ENCODE results near the gene SDF2L1.

SDF2L1 gene

DNA sequence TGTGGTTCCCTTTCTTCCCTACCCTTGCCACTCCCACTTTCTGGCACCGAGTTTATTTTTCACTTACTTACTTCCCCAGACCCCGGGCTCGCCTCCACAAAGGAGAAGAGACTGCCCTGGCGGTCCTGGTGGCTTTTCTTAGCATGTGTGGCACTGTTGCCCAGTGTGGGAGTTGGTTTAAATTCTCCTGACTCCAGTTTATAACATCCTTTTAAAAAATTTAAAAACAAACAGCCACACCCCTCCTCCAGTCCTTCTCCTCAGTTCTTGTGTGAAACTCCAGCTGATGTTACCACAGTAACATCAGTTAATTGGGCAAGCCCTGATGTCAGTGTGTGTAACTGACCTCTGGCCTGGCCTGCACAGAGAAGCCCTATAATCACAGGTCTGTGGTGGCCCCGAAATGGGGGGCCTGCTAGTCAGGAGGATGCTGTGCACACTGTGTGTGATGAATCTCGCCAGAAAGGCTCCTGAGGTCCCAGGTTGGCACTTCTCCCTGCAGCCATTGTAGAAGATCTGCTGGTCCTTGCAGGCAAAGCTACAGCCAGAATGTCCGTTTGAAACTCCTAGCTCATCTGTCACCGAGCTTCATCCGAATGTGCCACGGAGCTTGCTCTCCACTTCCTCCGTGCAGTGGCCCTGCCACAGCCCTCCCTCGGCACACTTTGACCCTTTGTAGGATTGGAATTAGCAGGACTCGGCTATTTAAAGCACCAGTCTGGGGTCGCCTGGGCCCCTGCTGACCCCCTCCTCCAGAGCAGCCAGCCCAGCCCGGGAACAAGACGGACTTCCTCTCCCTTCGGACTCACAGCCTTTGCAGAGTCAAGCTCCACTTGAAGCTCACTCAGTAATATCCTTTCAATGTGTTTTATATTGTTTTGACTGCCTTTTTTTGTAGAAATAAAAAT lies 19.8 kb upstream of the SDF2L1 start:
- DNase-seq (ENCODE audit: low read depth in 2 of 2) = no peak

DNA sequence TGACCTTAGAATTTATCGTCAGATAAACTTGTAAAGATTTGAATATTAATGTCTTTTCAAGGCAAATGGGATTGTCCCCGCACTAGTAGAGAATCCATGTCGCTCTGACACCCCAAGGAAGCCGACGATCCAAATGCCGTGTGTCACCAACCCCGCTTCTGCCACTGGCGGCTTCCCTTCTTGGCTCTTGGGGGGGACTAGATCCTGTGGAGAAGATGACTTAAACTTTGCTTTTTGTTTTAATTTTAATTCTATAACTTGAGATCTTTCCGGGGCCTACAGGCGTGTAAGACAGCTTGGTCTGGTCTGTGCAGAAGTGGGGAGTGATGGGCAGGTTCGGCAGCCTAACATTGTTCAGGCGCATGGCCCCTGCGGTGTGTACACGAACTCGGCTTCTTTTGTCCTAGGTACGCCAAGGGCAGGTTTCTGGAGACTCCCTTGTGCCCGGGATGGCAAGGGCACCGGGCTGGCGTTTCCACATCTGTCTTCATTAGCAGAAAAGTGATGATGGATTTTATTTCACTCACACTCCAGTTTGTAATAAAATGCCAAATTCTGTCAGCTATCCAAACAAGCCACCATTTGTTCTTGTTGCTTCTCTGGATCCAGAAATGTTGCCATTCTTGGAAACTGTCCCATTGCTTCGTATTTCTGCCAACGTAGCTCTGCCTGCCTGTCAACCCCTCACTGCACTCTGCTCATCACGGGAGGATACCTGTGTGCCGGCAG lies 19.0 kb upstream of the SDF2L1 start:
- no peak for DNase-seq (ENCODE audit: low read depth in 2 of 2)

DNA sequence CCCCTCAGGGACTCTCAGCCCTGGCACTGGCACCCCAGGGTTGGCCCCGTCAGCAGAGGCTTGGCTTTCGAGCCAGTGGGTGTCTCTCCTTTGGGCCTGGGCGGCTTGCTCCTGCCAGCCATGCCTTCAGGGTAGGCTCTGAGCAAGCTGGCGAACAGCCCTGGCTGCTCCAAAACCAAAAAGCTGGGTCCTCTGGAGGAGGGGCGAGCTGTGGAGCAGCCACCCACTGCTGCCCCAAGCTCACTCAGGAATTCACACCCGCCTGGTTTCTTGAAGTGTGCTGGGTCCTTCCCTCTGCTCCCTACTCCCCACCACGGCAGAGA lies 18.5 kb upstream of the SDF2L1 start:
- no peak for DNase-seq (ENCODE audit: low read depth in 2 of 2)

DNA sequence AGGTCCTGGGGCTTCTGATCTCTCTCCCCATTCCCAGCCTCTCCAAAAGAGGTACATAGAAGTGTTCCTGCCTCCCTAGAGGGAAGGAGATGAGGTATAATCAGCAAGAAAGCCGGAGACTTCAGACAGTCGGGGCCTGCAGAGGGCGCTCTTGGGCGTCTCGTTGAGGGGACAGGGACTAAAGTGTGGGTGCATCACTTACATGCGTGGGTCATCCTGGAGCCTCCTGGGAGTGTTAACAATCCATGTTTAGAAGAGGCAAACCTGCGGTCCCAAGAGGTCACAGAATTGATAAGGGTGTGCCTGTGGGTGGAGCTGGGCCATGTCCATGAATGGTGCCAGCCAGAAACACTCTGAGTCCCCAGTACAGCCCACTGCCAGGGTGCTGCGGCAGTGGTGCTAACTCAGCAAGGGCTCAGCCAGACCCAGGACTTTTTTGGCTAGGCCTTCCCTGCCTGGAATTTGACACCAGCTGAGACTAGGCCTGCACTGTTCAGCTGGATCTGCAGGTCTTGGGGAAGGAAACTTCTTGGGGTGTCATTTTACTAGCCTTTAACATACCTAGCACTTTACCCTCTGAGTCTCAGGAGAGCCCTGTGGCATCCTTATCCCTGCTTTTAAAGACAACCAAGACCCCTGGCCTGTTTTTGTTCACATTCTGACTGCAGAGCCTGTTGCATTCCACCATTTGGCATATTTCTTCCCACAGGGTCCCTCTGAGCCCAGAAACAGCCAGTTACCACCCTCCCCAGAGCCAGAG lies 17.8 kb upstream of the SDF2L1 start:
- peak in 1 of 2 experiments; percentile 41 for DNase-seq (ENCODE audit: low read depth in 2 of 2)

DNA sequence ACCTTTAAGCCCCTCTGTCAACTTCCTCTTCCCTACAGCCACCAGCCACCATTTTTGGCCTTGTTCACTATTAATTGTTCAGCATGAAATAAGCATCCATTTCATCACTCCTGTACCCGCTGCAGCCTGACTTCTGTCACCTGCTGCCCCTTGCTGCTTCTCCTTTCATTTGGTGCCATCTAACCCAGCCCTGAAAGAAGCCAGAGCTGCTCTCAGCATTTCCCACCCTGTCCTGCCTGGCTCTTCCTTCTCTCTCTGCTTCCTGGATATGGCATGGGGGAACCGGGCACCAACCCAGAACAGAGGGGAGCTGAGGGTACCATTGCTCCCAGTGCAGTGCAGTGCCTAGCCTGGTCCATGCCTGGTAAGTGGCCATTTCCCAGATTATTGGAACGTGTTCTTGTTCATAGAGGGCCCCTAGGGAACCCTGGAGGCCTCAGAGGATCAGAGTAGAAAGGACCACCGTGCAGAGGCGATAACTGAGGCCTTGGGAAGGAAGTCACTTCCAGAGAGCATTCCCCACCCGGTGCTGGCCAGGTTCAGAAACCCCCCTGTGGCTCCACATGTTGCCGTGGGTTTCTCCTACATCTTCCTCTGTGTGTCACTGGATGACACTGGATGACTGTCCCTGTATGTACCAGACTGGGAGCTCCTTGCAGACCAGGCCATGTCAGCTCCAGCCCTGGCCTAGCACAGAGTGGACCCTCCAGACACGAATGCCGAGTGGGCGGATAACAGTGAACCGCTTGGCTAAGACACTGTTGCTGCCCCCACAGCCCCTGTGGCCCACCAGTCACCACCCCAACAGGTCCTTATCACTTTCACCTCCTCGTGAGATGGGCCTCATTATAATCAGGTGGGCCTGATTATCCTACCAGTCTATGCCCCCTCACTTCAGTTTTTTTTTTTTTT lies 17.0 kb upstream of the SDF2L1 start:
- DNase-seq (ENCODE audit: low read depth in 2 of 2) = no peak

DNA sequence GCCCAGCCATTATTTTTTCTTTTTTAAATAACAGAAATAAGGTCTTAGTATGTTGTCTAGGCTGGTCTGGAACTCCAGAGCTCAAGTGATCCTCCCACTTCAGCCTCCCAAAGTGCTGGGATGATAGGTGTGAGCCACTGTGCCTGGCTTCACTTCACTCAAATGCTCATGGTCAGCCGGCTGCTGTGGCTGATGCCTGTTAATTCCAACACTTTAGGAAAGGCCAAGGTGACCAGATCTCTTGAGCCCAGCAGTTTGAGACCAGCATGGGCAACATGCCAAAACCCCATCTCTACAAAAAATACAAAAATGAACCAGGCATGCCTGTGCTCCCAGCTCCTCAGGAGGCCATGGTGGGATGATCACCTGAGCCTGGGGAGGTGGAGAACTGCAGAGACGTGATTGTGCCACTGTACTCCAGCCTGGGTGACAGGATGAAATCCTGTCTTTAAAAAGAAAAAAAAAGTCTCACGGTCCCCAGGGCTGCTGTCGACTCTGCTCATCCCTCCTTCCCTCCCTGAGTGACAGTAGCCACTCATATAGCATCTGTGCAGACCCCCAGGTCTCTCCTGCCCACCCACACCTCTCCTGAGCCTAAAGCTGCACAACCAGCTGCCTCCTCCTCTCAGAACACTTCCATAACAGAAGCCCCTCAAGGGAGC lies 15.9 kb upstream of the SDF2L1 start:
- no peak for DNase-seq (ENCODE audit: low read depth in 2 of 2)

DNA sequence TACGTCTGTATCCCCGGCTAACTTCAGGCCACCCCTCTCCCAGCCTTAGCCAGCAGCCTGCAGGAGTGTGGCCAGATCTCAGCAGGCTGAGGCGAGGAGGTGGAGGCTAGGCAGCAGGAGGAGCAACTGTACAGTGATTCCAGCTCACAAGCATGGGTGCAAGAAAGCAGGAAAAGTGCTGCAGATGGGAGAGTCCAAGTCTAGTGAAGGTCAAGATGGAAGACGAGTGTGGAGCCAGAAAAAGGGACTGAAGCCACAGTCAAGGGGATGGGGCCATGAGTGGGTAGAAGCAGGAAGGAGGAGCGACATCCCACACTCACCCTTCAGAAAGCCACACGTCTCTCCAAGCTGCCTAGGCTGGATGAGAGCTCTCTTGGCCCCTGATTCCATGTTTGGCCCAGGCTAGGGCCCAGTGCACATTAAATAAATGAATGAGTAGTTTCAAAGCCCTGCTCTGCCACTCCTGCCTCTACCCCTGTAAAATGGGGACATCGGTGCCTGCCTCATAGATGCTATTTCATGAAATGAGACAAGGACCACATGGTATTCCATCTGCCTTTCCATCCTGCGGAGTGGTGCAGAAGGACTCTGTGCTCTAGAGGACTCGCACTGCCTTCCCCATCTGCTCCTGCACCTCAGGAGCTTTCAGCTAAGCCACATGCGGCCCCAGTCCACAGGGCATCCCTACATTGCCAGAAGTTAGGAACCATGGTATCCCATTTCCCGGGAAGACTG lies 15.2 kb upstream of the SDF2L1 start:
- DNase-seq (ENCODE audit: low read depth in 2 of 2) = no peak

DNA sequence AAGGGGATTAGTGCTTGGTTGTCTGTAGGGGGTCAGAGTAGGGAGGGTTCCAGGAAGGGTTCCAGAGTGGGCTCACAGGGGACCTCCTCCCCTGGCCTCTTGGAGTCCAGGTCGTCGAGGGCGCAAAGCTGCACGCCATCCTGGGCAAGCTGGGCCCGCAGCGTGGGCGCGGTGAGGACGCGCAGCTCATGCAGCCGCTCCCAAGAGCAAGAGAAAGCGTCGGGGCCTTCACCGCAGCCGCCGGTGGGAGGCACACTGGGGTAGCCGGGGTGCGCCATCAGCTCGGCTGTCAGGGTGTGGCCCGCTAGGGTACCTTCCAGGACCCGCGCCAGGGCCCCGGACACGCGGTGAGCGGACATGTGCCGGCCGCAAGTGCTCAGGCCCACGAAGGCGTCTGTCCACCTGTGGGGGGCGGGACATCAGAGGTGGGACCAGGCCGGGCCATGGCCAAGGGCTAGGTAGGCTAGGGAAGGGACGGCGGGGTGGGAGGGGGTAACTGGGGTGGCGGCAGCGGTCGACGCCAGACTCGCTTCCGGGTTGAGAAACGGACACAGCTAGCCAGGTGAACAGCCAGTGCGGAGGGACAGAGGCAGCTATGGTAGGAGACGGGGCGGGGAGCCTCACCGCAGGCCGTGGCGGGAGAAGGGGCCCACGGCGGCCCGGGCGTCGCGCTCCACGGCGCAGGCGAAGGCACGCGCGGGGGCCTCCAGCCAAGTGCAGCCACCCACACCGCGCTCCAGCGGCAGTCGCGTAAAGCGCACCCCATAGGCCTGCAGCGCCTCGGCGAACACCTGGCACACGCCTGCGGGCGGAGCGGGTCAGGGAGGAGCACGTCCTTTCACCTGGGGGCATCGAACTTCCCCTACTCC lies 13.5 kb upstream of the SDF2L1 start:
- DNase-seq (ENCODE audit: low read depth in 2 of 2) = no peak

DNA sequence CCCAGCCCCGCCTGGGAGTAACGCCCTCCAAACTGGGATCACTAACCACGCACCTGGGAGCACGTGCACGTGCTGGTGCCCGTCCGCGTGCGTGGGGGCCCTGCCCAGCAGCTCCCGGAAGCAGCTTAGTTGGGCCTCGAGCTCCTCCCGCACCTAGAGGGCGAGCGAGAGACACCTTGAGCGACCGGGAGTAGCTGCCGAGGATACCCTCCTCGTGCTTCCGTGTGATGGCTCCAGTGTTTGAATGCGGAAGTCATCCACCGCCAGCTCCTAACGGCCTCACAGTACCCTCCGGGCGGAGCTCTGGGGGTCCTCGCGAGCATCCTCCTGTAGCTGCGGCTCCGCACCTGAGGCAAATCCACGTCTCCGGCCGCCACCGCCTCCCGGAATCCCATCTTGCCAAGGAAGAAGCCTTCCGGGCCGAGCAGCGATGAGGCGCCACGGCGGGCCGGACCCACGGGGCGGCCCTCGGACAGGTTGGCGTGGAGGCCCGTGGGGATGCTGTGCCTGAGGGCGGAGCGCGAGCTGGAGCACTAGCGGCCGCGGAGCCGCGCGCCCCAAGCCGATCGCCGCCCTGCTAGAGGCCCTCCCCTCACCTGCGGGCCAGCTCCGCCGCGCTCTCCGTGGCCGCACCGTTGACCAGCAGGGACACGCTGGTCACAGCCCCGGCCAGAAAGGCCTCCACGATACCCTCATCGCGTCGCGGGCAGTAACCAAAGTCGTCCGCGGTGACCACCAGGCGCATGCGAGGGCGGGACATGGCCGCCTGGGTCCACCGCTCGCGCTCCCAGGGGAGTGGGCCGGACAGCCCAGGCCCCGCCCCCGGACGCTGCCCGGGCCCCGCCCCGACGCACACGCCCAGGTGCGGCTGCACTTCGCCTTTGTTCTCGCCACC lies 12.6 kb upstream of the SDF2L1 start, which contains the start of gene YDJC:
TSS of gene YDJC (minus strand) at position 768 of the 895 bp plus-strand sequence. CDS start at position 760, 8 bp downstream.
- peak; percentile 84 to 96 for DNase-seq (ENCODE audit: low read depth in 2 of 2)

DNA sequence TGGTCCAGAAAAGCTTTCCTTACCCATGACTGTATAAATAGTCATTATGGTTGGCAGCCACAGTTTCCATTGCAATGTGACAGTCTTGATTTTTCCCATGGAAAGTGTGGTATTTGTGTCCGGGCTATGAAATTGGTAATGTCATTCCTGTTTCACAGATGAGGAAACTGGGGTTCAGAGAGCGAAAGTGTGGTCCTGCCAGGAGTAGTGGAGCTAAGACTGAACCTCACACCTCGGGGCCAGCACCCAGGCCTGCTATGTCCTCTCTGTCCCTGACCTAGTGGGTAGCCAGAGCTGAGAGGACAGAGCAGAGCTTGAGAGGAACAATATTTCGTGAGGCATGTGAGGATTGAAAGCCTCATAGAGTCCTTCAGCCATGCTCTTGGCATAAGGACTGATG lies 11.1 kb upstream of the SDF2L1 start:
- no peak for DNase-seq (ENCODE audit: low read depth in 2 of 2)

DNA sequence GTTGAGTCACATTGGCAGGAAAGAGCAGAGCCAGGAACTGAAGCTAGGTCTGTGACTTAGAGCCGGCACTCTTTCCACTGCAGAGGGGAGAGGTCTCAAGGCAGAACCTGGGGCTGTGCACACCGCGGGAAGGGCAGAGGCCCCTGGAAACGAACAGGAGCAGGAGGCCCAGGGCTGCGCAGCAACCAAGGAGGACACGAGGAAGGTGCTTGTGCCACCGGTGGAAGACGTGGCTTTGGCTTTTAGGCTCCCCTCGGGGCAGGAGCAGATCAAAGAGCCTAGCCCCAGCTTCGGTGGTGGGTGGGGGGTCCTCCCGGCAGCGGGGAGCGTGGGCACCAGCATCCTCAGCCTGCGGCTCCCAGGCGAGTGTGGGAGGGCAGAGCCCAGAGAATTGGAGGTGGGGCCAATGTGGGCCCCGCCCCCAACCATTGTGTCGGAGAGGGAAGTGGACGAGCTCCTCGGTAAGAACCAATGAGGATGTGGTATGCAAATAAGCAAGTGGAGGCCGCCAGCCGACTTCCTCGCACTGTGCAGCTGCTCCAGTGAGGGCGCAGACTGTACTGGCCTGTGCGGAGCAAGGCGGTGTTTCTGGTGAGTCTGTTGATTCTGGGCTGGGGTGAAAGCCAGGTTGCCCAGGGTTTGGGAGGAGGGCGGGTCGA lies 9.7 kb upstream of the SDF2L1 start, which contains the start of gene CCDC116:
TSS of gene CCDC116 (plus strand) at position 524 of the 659 bp plus-strand sequence. CDS start 422 bp downstream, outside the sequence.
- peak in 1 of 2 experiments; percentile 54 for DNase-seq (ENCODE audit: low read depth in 2 of 2)

DNA sequence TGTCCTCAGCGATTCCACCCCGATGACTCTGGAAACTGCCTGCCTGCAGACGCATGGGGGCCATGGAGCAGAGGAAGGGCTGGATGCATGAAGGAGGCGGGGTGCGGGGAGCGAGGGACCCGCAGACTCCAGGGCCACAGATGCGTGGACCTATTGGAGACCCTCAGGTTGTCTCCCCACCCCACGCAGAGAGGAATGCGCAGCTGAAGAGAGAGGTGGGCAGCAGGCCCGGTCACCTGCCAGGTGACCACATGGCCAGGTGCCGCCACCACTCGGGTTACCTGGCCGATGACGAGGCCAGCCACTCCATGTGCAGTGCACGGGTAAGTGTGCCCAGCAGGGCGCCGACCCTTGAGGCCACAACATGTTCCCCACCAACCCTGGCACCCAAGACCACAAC lies 9.2 kb upstream of the SDF2L1 start:
- no peak for DNase-seq (ENCODE audit: low read depth in 2 of 2)

DNA sequence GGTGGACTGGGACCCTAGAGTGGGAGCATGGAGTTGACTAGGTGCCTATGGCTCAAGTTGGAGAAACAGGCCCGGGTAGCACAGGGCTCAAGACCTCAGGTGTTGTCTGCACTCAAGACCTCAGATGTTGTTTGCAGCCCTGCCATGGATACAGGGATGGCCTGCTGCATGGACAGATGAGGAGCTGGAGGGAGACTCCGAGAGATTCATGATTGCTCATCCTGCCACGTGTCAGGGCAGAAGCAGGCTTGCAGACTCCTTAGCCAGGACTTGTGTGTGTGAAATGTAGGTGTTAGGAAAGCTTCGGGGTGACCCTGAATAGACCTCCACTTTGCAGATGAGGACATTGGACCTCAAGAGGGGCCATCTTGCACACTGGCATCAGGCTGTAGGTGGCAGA lies 8.6 kb upstream of the SDF2L1 start:
- no peak for DNase-seq (ENCODE audit: low read depth in 2 of 2)

DNA sequence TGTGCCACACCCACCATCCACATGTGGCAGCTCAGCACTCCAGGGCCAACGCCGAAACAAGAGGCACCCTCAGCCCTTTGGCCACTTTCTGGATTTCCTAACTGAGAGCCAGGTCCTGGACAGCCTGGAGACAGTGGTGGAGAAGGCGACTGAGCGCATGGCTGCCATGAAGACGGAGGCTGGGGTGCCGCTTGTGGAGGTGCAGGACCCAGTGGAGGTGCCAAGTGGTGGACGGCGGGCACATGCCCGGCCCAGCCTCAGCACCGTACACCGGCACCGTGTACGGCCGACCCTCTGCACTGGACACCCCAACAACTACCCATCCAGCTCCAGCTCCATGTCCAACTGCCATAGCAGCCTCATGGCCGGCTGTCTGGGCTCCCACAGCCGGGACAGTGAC lies 8.0 kb upstream of the SDF2L1 start:
- no peak for DNase-seq (ENCODE audit: low read depth in 2 of 2)

DNA sequence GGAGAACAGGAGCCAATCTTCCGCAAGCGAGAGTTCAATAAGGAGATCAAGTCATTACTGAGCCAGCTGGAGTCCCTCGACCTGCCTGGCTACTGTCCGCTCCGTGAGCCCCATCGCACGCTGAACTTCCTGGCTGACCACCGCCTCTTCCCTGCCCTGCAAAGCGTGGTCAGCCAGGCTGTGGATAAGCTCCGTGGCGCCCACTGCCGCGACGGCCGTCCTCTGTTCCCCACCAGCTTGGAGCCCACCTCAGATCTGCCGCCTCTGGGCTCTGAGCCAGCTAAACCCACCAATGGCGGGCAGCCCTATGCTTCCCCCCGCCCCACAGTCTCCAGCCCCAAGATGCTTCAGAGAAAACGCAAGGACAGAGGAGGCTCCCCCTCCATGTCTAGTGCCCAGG lies 7.3 kb upstream of the SDF2L1 start:
- DNase-seq (ENCODE audit: low read depth in 2 of 2) = no peak

DNA sequence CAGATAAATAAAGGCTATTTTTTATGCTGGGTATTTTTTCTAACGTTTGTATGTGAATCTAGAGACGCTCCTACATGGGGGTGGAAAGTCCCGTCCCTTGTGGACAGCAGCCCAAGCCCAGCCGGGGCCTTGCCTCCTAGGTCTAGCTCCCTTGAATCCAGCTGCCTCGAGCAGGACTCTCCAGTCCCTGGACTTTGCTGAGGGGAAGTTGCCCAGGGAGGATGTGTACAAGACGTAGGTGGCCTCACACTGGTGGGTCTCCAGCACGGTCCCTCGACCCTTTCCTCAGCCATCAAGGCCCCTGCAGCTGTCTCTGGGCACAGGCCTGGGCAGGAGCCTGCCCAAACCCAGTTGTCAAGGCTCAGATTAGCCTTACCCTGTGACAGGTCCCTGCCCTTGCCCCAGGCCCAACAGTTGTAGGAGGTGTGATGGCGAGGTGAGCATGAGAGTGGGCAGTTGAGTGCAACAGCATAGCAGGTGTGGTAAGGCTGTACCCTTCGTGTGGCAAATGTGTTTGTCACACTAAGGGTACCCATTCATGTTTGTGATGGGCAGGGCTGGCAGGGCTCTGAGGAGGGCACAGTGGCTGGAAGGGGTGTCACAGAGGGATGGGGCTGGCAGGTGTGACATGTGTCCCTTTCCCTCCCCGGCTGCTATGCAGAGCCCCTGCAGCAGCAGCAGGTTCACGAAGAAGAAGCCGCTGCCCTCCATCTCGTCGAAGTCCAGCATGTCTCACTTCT lies 6.2 kb upstream of the SDF2L1 start:
- no peak for DNase-seq (ENCODE audit: low read depth in 2 of 2)

Measured in stimulated activated CD4-positive, alpha-beta T cell treated with anti-CD3 and anti-CD28 coated beads, Interleukin-12 subunit alpha, Interleukin-12 subunit beta, amount 100 ng/mL, for 24 hours (primary cell).